ENCODE measurements around the gene RNF144A.

Gene RNF144A

DNA sequence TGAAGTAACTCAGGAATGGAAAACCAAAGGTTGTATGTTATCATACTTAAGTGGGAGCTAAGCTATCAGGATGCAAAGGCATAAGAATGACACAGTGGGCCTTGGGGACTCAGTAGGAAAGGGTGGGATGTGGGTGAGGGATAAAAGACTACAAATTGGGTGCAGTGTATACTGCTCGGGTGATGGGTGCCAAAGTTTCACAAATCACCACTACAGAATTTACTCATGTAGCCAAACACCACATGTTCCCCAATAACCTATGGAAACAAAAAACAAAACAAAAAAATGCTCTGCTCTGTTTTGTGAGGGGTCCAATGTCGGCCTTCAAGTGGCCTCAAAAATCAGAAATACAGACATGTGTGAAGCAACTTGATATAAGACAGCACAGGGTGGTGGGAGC, 8.9 kb upstream of the RNF144A start:
- no peak for DNase-seq (ENCODE audit: low read depth)

GRCh38 chr2:6909431-6910385, 7.5 kb upstream of the RNF144A start:
- no peak for DNase-seq (ENCODE audit: low read depth)

- no peak for DNase-seq (ENCODE audit: low read depth)
Observed at GRCh38 chr2:6911721-6912120, 5.5 kb upstream of the RNF144A start.

GRCh38 chr2:6913415-6914157, 3.6 kb upstream of the RNF144A start:
- DNase-seq (ENCODE audit: low read depth): no peak

GRCh38 chr2:6914828-6915227, 2.4 kb upstream of the RNF144A start:
- DNase-seq (ENCODE audit: low read depth): no peak

GRCh38 chr2:6915399-6915798, 1.8 kb upstream of the RNF144A start:
- DNase-seq (ENCODE audit: low read depth): no peak

DNA sequence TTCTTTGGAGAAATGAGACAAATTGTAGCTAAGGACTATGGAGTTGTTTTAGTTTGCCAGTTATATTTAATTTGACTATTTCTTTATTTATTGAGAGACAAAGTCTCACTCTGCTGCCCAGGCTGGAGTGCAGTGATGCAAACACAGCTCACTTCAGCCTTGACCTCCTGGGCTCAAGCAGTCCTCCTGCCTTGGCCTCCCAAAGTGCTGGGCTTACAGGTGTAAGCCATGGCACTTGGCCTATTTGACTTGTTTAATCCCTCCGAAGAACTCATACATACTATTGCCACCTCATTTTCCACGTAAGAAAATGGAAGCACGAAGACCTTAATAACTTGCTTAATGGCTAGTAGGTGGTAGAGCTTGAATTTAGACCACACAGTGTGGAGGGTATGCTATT, 988 bp upstream of the RNF144A start:
- DNase-seq (ENCODE audit: low read depth): no peak

DNA sequence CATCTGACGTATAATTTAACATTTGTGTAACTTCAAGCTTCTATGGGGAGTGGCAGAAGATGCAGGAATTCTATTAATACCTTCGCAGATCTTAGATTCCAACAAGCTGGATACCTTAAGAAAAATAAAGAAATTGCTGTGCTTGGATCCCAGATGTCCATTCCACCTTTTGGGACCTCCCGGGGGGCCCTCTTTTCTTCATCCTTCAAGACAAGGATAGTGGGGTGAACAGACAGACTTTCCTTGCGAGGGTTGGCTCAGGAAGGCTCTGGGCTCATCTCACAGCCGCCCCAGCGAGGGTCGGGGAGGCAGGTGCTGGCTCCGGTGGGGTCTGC, 509 bp upstream of the RNF144A start:
- no peak for DNase-seq (ENCODE audit: low read depth)

- DNase-seq (ENCODE audit: low read depth): no peak
Observed at GRCh38 chr2:6917761-6918421, 679 bp downstream of the RNF144A start.

- no peak for DNase-seq (ENCODE audit: low read depth)
Observed at GRCh38 chr2:6919901-6920742, 2.9 kb downstream of the RNF144A start.

DNA sequence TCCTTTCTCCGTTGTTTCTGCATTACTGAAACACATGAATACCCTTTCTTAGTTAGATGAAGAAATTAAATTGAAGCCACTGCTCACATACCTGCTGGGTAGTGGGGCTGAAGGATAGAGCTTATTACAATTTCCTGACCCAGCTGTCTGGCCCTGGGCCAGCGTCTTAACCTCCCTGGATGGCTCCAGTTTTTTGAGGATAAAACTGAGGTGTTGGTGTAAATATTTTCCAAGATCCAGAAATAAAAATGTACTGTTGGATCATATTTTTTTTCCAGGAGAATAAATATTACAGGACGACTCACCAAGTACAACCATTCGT, 3.5 kb downstream of the RNF144A start:
- no peak for DNase-seq (ENCODE audit: low read depth)

- no peak for DNase-seq (ENCODE audit: low read depth)
Observed at GRCh38 chr2:6921321-6921922, 4.2 kb downstream of the RNF144A start.

- no peak for DNase-seq (ENCODE audit: low read depth)
Observed at GRCh38 chr2:6922201-6922656, 5.0 kb downstream of the RNF144A start.

GRCh38 chr2:6923319-6923718, 6.1 kb downstream of the RNF144A start:
- DNase-seq (ENCODE audit: low read depth): no peak

DNA sequence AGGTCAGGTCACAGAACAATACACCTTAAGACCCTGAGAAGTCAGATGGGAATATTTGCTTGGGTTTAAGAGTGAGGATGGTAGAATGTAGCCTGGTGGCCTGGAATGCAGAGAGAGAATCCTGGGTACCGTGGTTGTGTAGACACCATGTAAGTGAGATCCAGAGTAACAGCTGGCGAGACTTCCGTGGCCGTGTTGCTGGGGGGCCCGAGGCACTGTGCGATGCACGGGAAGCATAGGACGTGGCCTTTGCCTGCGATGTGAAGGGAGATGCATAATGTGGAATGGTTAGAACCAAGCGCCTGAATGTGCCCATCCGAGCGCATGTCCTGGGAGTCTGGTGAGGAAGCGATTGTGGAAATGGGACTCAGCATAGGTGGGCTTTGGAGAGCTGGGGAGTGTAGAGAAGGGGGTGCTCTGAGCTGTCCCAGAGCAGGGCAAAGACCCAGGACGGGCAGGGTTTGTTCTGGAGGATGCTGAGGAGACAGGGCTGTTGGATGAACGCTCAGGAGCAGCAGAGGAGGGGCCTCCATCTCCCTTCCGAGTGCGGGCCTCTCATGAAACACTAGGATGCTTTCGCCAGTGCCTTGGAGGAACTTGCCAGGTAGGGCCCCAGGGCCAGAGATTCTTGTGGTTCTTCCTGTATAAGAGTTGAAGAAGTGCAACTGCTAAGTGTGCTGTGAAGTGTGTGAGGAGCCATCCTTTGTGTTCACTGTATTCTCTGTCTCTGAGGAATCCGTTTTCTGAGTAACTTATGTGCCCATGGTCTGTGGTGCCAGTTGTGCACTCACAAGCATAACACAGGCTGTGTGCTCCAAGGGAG, 7.1 kb downstream of the RNF144A start:
- DNase-seq (ENCODE audit: low read depth): no peak

DNA sequence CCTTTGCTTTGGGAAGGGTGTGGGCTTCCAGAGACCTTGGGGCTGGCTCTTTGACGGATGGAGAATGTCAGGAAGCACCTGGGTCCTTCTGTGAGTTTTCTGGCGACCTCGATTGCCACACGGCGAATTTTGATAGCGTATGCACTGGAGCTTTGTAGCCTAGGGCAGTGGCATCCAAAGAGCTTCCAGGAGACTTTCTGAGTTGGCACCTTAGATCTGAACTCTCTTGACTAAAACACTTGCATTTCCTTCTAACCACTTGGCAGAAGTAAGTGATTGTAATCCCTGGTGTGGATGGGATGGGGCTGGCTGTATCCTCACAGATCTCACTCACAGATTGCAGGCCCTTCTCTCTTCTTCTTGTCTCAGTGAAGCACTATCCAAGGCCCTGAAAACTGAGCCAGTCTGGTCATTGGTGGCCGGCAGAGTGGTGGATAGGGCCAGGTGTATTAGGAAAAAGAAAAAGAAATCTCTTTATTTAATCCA, 7.8 kb downstream of the RNF144A start:
- no peak for DNase-seq (ENCODE audit: low read depth)

- DNase-seq (ENCODE audit: low read depth): no peak
Observed at GRCh38 chr2:6926071-6926732, 9.0 kb downstream of the RNF144A start.

- DNase-seq (ENCODE audit: low read depth): no peak
Observed at GRCh38 chr2:6927186-6927585, 10.0 kb downstream of the RNF144A start.

DNA sequence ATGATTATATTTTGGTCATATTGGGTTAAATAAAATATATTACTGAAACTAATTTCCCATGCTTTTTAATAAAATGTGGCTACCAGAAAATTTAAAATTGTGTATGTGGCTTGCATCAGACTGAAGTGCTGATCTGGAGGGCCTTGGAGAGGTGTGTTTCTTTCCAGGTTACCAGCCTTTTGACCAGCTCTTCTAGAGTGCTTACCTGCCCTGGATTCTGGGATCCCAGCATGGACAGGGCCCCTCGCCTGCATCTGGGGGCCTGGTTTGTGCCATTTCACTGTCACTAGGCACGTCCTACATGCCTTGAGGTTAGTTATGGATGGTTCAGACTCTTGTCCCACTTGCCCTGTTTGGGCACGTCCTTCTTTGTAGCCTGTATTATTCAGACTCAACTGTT, 10.5 kb downstream of the RNF144A start:
- DNase-seq (ENCODE audit: low read depth): no peak

DNA sequence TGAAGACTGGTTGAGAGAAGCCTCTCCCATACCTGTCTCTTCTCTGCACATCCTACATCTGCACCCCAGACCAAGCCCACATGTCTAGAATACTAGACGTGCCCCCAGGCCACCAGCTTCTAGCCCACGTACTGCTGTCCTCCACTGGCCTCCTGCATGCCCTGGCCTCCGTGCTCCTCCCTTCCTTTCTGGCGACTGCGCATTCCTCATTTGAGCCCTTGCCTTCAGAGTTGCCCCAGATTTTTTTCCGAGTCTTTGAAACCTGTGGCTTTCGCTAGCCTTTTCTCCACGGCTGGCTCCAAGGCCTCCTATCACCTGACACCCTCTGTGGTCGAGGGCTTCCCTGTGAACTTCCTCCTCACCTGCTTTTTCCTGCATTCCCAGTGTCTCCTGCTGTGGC, 11.2 kb downstream of the RNF144A start:
- no peak for DNase-seq (ENCODE audit: low read depth)

Data from activated T-helper 1 cell treated with Interleukin-2 at 50 U/mL for 16 hours (primary cell).